HG03521 (cell line): Measurements from ENCODE around the gene GPR39.
"Not testable (repeated sequence)": the region's sequence is repeated elsewhere in the genome, so short reads cannot be mapped to it uniquely, and the experiment has no call there.

ENCODE experiments used
- ATAC-seq: cut with Tn5 transposase; IDR thresholded peaks from one replicate; pipeline ENCODE4 v1.9.1; 2021; ENCODE audit warnings: mild to moderate bottlenecking, moderate library complexity; ENCODE audit not compliant: unreplicated experiment

GPR39 gene

DNA sequence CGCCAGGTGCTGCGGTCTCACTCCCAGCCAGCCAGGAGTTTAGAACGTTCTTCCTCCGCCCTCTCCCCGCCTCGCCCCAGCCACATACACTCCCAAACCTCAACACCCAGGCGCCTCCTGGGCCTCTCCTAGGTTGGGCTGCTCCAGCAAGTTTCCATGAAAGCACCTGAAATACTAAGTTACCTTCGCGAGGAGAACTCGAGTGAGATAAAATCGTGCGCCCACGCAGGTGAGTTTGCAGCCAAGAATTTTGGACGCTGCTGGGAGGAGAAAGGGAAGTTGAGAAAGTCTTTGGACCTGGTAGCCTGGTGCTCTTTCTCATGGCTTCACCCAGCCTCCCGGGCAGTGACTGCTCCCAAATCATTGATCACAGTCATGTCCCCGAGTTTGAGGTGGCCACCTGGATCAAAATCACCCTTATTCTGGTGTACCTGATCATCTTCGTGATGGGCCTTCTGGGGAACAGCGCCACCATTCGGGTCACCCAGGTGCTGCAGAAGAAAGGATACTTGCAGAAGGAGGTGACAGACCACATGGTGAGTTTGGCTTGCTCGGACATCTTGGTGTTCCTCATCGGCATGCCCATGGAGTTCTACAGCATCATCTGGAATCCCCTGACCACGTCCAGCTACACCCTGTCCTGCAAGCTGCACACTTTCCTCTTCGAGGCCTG lies at the start of gene GPR39:
TSS of gene GPR39 (plus strand) at position 83 of the 673 bp plus-strand sequence.
- ATAC-seq = no peak

- no peak for ATAC-seq
Observed at GRCh38 chr2:132368191-132368590, 48.4 kb upstream of the GPR39 start.

DNA sequence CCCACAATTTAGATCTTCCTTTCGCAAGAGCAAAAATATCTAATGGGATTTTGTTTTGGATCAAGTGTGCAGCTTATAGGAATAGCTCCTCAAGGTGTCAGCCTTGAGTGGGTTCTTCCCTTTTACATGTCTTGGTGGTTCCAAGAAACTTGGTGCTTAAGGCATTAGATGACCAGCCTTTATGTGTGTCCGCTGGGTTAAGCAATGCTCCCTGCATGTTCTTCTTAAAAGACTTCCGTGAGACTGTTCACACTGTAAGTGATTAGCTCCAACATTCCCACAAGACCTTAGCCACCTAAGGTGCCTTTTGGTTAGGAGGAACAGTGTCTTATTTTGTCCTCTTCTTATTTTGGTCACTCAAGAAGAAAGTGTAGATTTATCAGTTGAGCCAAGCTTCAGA lies 44.3 kb upstream of the GPR39 start:
- no peak for ATAC-seq

DNA sequence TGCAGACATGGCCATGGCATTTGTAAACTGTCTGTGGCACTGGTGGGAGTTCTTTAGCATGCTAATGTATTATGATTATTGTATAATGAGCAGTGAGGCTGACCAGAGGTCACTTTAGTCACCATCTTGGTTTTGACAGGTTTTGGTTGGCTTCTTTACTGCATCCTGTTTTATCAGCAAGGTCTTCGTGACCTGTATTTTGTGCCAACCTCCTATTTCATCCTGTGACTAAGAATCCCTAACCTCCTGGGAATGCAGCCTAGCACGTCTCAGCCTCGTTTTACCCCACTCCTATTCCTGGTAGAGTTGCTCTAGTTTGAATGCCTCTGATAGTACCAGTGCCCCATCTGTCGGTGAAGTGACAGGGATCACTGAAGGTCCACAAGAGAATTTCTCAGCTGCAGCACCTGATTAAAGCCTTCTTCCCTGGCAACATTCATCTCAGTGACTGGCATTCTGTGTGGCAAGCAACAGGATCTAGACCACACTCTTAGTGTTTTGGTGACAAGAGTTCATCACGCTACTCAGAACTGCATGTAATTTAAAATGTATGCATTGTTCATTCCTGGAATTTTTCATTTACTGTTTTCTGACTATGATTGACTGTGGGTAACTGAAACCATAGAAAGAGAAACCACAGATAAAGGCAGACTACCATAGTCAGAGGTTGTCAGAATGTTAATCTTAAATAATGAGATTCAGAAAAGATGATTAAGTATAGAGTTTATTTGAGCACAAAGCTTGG lies 43.0 kb upstream of the GPR39 start:
- no peak for ATAC-seq

GRCh38 chr2:132374151-132374550 lies 42.5 kb upstream of the GPR39 start:
- ATAC-seq = no peak

GRCh38 chr2:132374551-132374950 lies 42.1 kb upstream of the GPR39 start:
- no peak for ATAC-seq

GRCh38 chr2:132374961-132375360 lies 41.6 kb upstream of the GPR39 start:
- ATAC-seq = no peak

DNA sequence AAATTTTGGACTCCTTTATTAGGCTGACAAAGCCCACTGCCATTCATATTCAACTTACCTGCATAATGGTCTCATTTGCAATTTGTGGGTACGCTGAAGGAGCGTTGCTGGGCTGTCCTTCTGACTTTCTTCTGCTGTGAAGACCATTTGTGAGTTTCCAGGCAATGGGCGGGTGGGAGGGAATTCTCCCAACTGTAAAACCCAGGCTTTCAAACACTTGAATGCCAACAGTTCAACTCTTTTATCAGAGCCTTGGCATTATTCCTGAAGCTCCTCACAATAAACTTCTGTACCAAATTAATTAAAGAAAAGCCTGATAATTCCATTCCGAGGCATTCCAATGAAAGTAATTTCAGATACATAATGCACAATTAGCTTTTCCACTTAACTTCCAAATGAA lies 35.2 kb upstream of the GPR39 start:
- no peak for ATAC-seq

GRCh38 chr2:132383956-132384355 lies 32.6 kb upstream of the GPR39 start:
- ATAC-seq = no peak

DNA sequence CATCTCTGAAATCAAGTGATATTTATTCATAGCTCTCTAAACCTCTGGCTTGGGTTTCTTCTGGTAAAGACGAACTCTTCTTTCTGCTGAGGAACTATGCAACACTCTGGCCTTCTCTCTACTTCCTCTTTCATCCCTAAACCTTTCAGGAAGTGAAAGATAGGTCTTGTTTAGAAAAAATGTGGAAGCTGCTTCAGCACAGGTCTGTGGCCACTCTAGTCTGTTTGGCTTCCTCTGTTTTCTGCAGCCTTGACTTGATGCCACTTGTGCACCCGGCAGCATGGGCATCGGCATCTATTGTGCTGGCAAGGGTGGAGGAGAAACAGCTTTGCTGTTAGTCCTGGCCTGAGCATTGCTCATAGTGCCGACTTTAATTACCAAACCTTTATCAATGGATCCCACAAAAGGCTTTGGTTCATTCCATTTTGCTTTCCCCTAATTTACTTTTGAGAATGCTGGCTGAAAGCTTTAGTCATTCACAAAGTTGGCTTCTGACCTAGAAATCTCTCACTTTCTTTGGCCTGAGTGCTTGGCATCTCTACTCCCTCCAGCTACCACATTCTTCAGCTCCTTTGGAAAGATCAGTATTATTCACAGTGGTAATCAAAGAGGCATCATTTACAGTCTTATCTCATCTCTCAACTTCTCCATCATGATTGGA lies 32.0 kb upstream of the GPR39 start:
- ATAC-seq = no peak

- no peak for ATAC-seq
Observed at GRCh38 chr2:132387126-132387525, 29.5 kb upstream of the GPR39 start.

GRCh38 chr2:132390076-132390475 lies 26.5 kb upstream of the GPR39 start:
- no peak for ATAC-seq

DNA sequence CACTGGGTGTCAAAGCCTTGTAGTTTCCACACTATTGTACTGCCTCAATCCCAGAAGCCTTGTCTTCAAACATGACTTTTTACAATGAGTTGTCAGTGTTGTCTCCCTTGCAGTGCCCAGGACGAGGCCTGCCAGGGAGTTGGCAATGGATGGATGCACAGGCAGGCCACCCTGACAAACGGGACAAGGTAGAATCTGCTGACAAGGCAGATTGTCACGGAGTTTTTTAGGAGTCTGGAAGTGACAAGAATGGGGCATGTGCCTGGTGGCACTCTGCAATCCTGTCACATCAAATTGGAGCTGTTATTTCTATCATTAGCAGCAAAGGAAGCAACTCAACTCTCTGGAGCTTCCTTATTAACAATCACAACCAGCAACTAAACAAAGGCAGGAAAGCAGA lies 25.2 kb upstream of the GPR39 start:
- no peak for ATAC-seq

DNA sequence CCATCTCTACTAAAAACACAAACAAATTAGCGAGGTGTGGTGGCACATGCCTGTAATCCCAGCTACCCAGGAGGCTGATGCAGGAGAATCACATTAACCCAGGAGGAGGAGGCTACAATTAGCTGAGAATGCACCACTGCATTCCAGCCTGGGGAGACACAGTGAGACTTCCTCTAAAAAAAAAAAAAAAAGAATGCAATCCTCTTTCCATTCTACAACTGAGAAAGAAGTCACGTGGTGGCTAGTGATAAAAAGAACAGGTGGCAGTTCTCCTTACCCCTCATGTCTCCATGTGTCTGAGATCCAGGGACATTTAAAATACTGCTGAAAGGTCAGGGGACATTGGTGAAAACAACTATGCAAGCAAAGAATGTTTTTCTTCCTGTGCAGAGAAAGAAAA lies 24.4 kb upstream of the GPR39 start:
- ATAC-seq = no peak

DNA sequence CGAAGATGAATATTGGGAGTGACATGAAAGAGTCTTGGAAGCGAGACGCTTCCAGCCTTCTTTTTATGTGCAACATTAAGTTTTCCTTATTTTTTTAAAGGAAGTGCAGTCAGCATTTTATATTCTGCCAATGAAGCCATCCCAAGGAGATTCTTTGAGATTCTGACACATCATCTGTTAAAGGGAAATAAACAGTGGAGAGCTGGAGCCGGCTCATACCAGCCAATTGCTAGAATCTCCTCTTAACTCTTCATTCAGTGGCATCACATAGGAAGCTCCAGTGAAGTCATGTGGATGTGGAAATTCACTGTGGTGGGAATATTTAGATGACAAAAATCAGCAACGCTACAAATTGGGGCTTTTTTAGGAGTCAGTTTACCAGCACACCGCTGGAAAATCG lies 23.7 kb upstream of the GPR39 start:
- ATAC-seq = no peak

- not testable (repeated sequence) for ATAC-seq
Observed at GRCh38 chr2:132397042-132397441, 19.6 kb upstream of the GPR39 start.

DNA sequence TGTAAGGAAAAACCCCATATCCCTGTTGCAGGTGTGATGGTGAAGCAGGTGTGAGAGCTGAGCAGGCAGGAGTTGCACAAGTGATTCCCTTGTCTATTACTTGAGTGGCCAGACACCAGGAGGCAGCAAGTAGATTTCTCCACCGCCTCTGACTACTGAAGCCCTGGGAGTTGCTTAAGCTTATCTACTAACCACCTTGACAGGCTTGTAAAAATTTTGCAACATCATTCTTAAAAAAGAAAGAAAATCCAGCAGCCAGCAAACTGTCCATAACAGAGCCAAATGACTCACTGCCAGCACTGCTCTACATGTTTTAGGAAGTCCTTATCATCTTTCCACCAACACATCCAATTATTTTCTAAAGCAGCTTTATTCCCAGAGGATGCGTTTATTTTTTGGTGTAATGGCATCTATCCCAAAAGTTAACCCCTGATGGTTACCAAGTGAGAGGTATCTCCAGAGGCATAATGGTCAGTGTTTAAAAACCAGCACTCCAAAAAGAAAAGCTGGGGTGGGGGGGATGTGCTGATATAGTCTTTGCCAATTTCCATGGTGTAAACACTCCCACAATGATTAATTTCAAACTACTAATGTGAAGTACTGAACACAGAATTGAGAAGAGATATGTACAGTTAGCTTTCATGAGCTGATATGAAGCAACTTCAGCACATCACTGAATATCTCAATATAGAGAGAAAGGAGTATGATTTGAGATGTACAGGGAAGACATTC lies 16.3 kb upstream of the GPR39 start:
- no peak for ATAC-seq

- ATAC-seq = no peak
Observed at GRCh38 chr2:132400901-132401240, 15.7 kb upstream of the GPR39 start.

DNA sequence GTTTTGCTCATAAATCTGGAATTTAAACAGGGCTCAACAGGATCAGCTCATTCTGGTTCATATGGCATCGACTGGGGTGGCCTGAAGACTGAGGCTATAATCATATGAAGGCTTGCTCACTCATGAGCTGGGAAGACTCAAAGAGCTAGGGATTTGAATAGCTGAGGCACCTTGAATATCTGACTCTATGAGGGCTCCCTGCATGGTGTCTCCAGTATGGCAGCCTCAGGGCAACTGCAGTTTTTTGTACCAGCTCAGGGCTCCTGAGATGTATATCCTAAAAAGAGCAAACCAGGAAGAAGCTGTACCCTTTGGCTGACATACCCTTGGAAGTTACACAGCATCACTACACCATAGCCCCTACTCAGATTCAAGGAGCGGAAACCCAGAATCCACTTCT lies 15.3 kb upstream of the GPR39 start:
- ATAC-seq = no peak

GRCh38 chr2:132403146-132403545 lies 13.5 kb upstream of the GPR39 start:
- ATAC-seq = no peak

- ATAC-seq = no peak
Observed at GRCh38 chr2:132404056-132404455, 12.5 kb upstream of the GPR39 start.

DNA sequence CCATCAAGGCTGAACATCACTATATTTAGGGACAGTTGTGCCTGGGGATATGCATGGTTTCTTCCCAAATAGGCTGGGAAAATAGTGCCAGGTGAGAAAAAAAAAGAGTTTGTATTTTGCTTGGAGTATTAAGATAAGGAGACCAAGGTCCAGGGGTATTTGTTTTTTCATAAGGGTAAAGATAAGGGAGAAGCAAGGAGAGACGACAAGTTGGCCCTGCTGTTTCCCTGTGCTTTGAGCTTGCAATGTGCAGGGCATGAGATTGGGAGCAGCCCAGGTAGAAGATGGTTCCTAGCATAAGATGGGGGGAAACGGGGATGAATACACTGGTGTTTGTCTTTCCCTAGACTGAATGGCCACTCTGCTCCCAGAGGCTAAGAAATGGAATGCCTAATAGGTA lies 8.8 kb upstream of the GPR39 start:
- no peak for ATAC-seq
